Trophoblast cell (in vitro differentiated cells and primary cell): Measurements from ENCODE around the gene MT1A.
"Not testable (repeated sequence)": the region's sequence is repeated elsewhere in the genome, so short reads cannot be mapped to it uniquely, and the experiment has no call there.

Source experiments
- DNase-seq, 2 donors: peaks; one replicate each; pipeline ENCODE4 v3.0.0-alpha.2; 2016
- H2AFZ ChIP-seq: 2 replicates; pipeline ENCODE4 v1.6.1; 2013; ENCODE audit warnings: low read length, moderate library complexity, mild to moderate bottlenecking; ENCODE audit not compliant: insufficient read depth, poor library complexity
- H2AK5ac ChIP-seq: 2 replicates; pipeline ENCODE4 v1.6.1; 2013; ENCODE audit warnings: mild to moderate bottlenecking, low read length
- H2BK120ac ChIP-seq: 2 replicates; pipeline ENCODE4 v1.6.1; 2013; ENCODE audit warnings: low read length, mild to moderate bottlenecking, moderate library complexity; ENCODE audit not compliant: insufficient read depth, poor library complexity
- H2BK12ac ChIP-seq: 2 replicates; pipeline ENCODE4 v1.6.1; 2013; ENCODE audit warnings: mild to moderate bottlenecking, low read length, moderate library complexity
- H2BK5ac ChIP-seq: 2 replicates; pipeline ENCODE4 v1.6.1; 2013; ENCODE audit warnings: low read length, low read depth, moderate library complexity, mild to moderate bottlenecking; ENCODE audit not compliant: poor library complexity
- H3K14ac ChIP-seq: 2 replicates; pipeline ENCODE4 v1.6.1; 2013; ENCODE audit warnings: mild to moderate bottlenecking, low read length
- H3K18ac ChIP-seq: 2 replicates; pipeline ENCODE4 v1.6.1; 2013; ENCODE audit warnings: mild to moderate bottlenecking, low read length
- H3K23ac ChIP-seq: 2 replicates; pipeline ENCODE4 v1.6.1; 2013; ENCODE audit warnings: low read length
- H3K27ac ChIP-seq: 2 replicates; pipeline ENCODE4 v1.5.1; 2013; ENCODE audit warnings: low read depth, mild to moderate bottlenecking, inconsistent platforms, low read length, moderate library complexity
- H3K27me3 ChIP-seq: 2 replicates; pipeline ENCODE4 v1.6.1; 2013; ENCODE audit warnings: inconsistent platforms, mild to moderate bottlenecking, low read length, moderate library complexity; ENCODE audit not compliant: insufficient read depth
- H3K36me3 ChIP-seq, 2 experiments: 1 replicate in 1 of 2; 2 replicates in 1 of 2; pipeline ENCODE4 v1.6.1; 2013; ENCODE audit warnings: low read length in 2 of 2, mild to moderate bottlenecking in 2 of 2, moderate library complexity in 1 of 2; ENCODE audit not compliant: insufficient read depth in 2 of 2, control insufficient read depth in 1 of 2
- H3K4ac ChIP-seq: 2 replicates; pipeline ENCODE4 v1.6.1; 2013; ENCODE audit warnings: low read depth, mild to moderate bottlenecking, low read length, moderate library complexity
- H3K4me1 ChIP-seq, 2 experiments: 1 replicate in 1 of 2; 2 replicates in 1 of 2; pipeline ENCODE4 v1.6.1; 2013; ENCODE audit warnings: low read length in 2 of 2, mild to moderate bottlenecking in 2 of 2, moderate library complexity in 1 of 2; ENCODE audit not compliant: insufficient read depth in 2 of 2, control insufficient read depth in 1 of 2
- H3K4me2 ChIP-seq: 2 replicates; pipeline ENCODE4 v1.6.1; 2013; ENCODE audit warnings: inconsistent platforms, mild to moderate bottlenecking, low read length, moderate library complexity
- H3K4me3 ChIP-seq: 2 replicates; pipeline ENCODE4 v1.5.1; 2013; ENCODE audit warnings: mild to moderate bottlenecking, low read depth, low read length, inconsistent platforms
- H3K79me1 ChIP-seq: one replicate; pipeline ENCODE4 v1.6.1; 2013; ENCODE audit warnings: low read length
- H3K79me2 ChIP-seq: 2 replicates; pipeline ENCODE4 v1.6.1; 2013; ENCODE audit warnings: low read length, mild to moderate bottlenecking; ENCODE audit not compliant: control insufficient read depth, insufficient read depth, poor library complexity
- H3K9ac ChIP-seq: 2 replicates; pipeline ENCODE4 v1.6.1; 2013; ENCODE audit warnings: mild to moderate bottlenecking, low read length
- H3K9me3 ChIP-seq: 2 replicates; pipeline ENCODE4 v1.6.1; 2013; ENCODE audit warnings: low read depth, mild to moderate bottlenecking, control low read depth, inconsistent platforms, low read length; ENCODE audit not compliant: insufficient read depth
- H4K12ac ChIP-seq: 2 replicates; pipeline ENCODE4 v1.6.1; 2013; ENCODE audit warnings: low read depth, mild to moderate bottlenecking, low read length, moderate library complexity
- H4K8ac ChIP-seq: 2 replicates; pipeline ENCODE4 v1.6.1; 2013; ENCODE audit warnings: low read depth, mild to moderate bottlenecking, low read length, moderate library complexity
- H4K91ac ChIP-seq: one replicate; pipeline ENCODE4 v1.6.1; 2013; ENCODE audit warnings: low read depth, mild to moderate bottlenecking, low read length, moderate library complexity
- WGBS: extraction: QIAGEN DNeasy Blood & Tissue Kit; methylation state at CpG from one replicate; pipeline ENCODE4 v1.1.7; 2013; ENCODE audit warnings: missing lambda C conversion rate; ENCODE audit not compliant: insufficient read length, insufficient coverage; ENCODE audit errors: extremely low coverage; 5-methylcytosine and 5-hydroxymethylcytosine counted together

The MT1A gene

DNA sequence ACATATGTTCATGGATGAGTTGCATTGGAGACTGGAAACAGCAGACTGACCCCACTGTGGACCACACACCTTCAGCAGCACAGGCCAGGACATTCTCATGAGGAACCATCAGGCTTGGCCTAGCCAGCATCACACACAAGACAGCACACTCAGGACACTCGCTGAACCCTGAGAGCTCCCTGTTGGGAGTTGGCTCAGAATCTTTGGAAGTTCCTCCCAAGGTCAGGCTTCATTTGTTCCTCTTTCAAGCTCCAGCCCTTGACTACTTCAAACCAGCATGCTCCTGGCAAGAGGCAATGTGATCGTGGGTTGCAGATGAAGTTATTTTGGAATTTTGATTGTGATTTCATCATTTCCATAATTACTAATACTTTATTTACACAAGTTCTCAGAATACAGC is 33.2 kb downstream of the MT1A start:
- not testable (repeated sequence) for H2AK5ac ChIP-seq, H2BK120ac ChIP-seq, H3K23ac ChIP-seq, H3K4me3 ChIP-seq, H3K18ac ChIP-seq, H3K36me3 ChIP-seq, H3K4me2 ChIP-seq, H3K79me1 ChIP-seq, H2AFZ ChIP-seq, H3K79me2 ChIP-seq, H3K4ac ChIP-seq, H2BK12ac ChIP-seq, H2BK5ac ChIP-seq, H3K9ac ChIP-seq, H3K4me1 ChIP-seq, H4K91ac ChIP-seq, H4K8ac ChIP-seq, H3K9me3 ChIP-seq, H3K14ac ChIP-seq, DNase-seq, H4K12ac ChIP-seq, H3K27ac ChIP-seq
- no CpG with 5 or more reads among the region's 2 CpGs for WGBS
- peaks cover 61% of the 10 kb centered on the region for H3K27me3 ChIP-seq

DNA sequence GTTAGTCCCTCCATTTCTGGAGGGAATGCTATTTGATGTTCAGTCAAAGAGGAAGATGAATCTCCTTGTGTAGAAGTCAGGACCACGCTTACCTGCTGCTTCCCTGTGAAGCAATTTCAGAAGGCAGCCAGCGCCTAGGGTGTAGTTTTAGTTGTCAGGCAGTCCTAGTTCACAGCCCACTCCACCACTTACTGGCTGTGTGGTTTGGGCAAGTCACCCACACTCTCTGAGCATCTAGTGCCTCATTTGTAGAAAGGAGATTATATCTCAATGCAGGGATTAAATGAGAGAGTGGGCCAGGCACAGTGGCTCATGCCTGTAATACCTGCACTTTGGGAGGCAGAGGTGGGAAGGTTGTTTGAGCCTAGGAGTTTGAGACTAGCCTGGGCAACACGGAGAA is 33.7 kb downstream of the MT1A start:
- not testable (repeated sequence) for H4K91ac ChIP-seq, H3K4ac ChIP-seq, H2BK12ac ChIP-seq, H3K14ac ChIP-seq, H3K79me2 ChIP-seq, H3K27ac ChIP-seq, H4K8ac ChIP-seq, H3K79me1 ChIP-seq, H4K12ac ChIP-seq, H2AFZ ChIP-seq, H3K4me2 ChIP-seq, H3K18ac ChIP-seq, H3K9me3 ChIP-seq, H3K36me3 ChIP-seq, H2AK5ac ChIP-seq, H3K4me3 ChIP-seq, H2BK120ac ChIP-seq, H3K23ac ChIP-seq, H2BK5ac ChIP-seq, H3K9ac ChIP-seq, DNase-seq, H3K4me1 ChIP-seq
- H3K27me3 ChIP-seq: peaks cover 62% of the 10 kb centered on the region
- no CpG with 5 or more reads among the region's 3 CpGs for WGBS

DNA sequence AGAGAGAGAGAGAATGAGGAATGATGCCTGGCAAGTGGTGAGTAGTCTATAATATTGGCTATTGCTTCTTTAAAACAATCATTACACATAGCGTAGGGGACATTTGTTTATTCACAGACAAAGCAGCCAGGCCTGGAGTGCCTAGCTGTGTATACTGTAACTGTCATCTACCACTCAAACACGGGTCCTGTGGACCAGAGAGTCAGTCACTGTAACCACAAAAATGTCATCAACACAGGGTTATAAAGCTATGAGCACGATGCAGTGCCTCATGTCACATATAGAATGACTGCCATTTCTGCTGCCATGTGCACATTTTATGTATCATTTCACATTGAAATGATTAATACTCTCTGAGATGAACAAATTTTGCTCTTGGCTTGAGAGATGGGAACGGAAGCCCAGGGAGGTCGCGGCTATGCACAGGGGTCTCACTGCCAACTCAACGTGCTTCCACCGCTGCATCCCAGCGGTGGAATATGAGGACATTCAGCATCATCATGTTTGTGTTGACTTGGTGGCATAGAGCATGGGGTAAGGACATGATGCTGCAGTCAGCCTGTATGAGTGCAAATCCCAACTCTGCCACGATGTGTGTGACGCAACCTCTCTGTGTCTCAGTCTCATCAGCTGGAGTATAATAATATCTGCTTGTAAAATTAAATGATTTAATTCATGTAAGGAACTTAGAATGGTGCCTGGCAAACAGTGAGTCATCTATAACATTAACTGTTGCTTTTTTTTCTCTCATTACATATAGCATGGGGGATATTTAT is 34.5 kb downstream of the MT1A start:
- H2BK120ac ChIP-seq: no peak overlapping the region
- H3K4me1 ChIP-seq: peaks cover 0 to 3% of the 10 kb centered on the region in 2 experiments
- no peak overlapping the region for H3K4me2 ChIP-seq
- no peak overlapping the region for H4K12ac ChIP-seq
- no peaks in the 10 kb centered on the region for H3K79me1 ChIP-seq
- DNase-seq: no peak
- no peak overlapping the region for H2BK12ac ChIP-seq
- no peak overlapping the region for H2AFZ ChIP-seq
- no peak overlapping the region for H3K14ac ChIP-seq
- no peak overlapping the region for H3K27ac ChIP-seq
- peaks cover 5% of the 10 kb centered on the region for H3K9me3 ChIP-seq
- H4K91ac ChIP-seq: no peak overlapping the region
- H3K9ac ChIP-seq: no peak overlapping the region
- H3K4ac ChIP-seq: no peak overlapping the region
- no CpG with 5 or more reads among the region's 11 CpGs for WGBS
- peaks cover 55% of the 10 kb centered on the region for H3K27me3 ChIP-seq
- H2BK5ac ChIP-seq: no peak overlapping the region
- no peak overlapping the region for H4K8ac ChIP-seq
- H3K4me3 ChIP-seq: no peak overlapping the region
- no peak overlapping the region for H3K18ac ChIP-seq
- H3K36me3 ChIP-seq: peaks cover 0 to 2% of the 10 kb centered on the region in 2 experiments
- no peaks in the 10 kb centered on the region for H3K79me2 ChIP-seq
- no peak overlapping the region for H3K23ac ChIP-seq
- H2AK5ac ChIP-seq: no peak overlapping the region

DNA sequence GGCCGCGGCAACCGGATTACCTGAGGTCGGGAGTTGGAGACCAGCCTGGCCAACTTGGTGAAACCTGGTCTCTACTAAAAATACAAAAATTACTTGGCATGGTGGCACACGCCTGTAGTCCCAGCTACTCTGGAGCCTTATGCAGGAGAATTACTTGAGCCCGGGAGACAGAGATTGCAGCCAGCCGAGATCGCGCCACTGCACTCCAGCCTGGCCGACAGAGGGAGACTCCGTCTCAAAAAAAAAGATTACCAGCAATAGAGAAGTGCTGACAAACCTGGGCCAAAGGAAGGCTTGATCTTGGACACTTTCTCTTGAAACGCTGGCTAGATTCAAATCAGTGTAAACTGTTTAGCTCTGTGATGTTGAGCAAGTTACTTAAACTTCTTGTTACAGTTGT is 35.5 kb downstream of the MT1A start:
- Histone ChIP-seq H3K4me1 (no peaks in the 10 kb centered on the region), H4K12ac (no peak overlapping the region), H3K27me3 (peaks cover 45% of the 10 kb centered on the region), H3K36me3 (peaks cover 0 to 2% of the 10 kb centered on the region in 2 experiments), H3K23ac (no peak overlapping the region), H2AFZ (no peak overlapping the region), H2AK5ac (no peak overlapping the region), H2BK12ac (no peak overlapping the region), H3K79me2 (no peaks in the 10 kb centered on the region), H3K4me3 (no peak overlapping the region), H4K91ac (no peak overlapping the region), H3K9me3 (peaks cover 3% of the 10 kb centered on the region), H3K4me2 (no peak overlapping the region), H3K9ac (no peak overlapping the region), H3K27ac (no peak overlapping the region), H2BK5ac (no peak overlapping the region), H4K8ac (no peak overlapping the region), H3K4ac (no peak overlapping the region), H3K79me1 (no peaks in the 10 kb centered on the region), H3K14ac (no peak overlapping the region), H3K18ac (no peak overlapping the region), H2BK120ac (no peak overlapping the region)
- WGBS: no CpG with 5 or more reads among the region's 12 CpGs
- peak; percentile 40 to 65 for DNase-seq
